OCI-LY1 (cell line): Measurements from ENCODE around the gene RASA3.

Experiments
- H2AFZ ChIP-seq: fragments of 200-600 bp; sonication (generic), shearing (Covaris generic); 2 replicates; pipeline ENCODE4 v1.6.0; 2014; ENCODE audit warnings: antibody characterized with exemption, mild to moderate bottlenecking, low read length
- H3F3A ChIP-seq: fragments of 200-600 bp; sonication (generic), shearing (Covaris generic); 2 replicates; pipeline ENCODE4 v1.6.0; 2014; ENCODE audit warnings: mild to moderate bottlenecking, antibody characterized with exemption, low read length, moderate library complexity; ENCODE audit not compliant: insufficient read depth
- H3K27ac ChIP-seq: fragments of 200-600 bp; sonication (generic); 2 replicates; pipeline ENCODE4 v1.5.1; 2014; ENCODE audit warnings: low read length, mixed run types, mild to moderate bottlenecking, low read depth; ENCODE audit not compliant: poor library complexity, severe bottlenecking
- H3K27me3 ChIP-seq: fragments of 200-600 bp; sonication (generic); 2 replicates; pipeline ENCODE4 v1.6.0; 2014; ENCODE audit warnings: antibody characterized with exemption, mild to moderate bottlenecking, low read length, moderate library complexity; ENCODE audit not compliant: insufficient read depth
- H3K36me3 ChIP-seq: fragments of 200-600 bp; sonication (generic); 2 replicates; pipeline ENCODE4 v1.6.1; 2014; ENCODE audit warnings: mild to moderate bottlenecking, antibody characterized with exemption, low read length, moderate library complexity, mixed read lengths; ENCODE audit not compliant: insufficient read depth
- H3K4me1 ChIP-seq: fragments of 200-600 bp; sonication (generic); 2 replicates; pipeline ENCODE4 v1.5.1; 2014; ENCODE audit warnings: mild to moderate bottlenecking, low read length, moderate library complexity; ENCODE audit not compliant: insufficient read depth, severe bottlenecking
- H3K4me2 ChIP-seq: fragments of 200-600 bp; sonication (generic), shearing (Covaris generic); 2 replicates; pipeline ENCODE4 v1.6.1; 2014; ENCODE audit warnings: low read length
- H3K4me3 ChIP-seq: fragments of 200-600 bp; sonication (generic); 2 replicates; pipeline ENCODE4 v1.5.1; 2014; ENCODE audit warnings: low read length, low read depth, mild to moderate bottlenecking, mixed read lengths; ENCODE audit not compliant: poor library complexity, severe bottlenecking
- H3K79me2 ChIP-seq: fragments of 200-600 bp; shearing (Covaris generic); 2 replicates; pipeline ENCODE4 v1.6.1; 2016; ENCODE audit warnings: mixed run types, low read length, mixed read lengths; ENCODE audit not compliant: insufficient read depth
- H3K9ac ChIP-seq: fragments of 200-600 bp; sonication (generic), shearing (Covaris generic); 2 replicates; pipeline ENCODE4 v1.6.1; 2014; ENCODE audit warnings: mild to moderate bottlenecking, low read length, mixed read lengths
- H3K9me2 ChIP-seq: fragments of 200-600 bp; sonication (generic), shearing (Covaris generic); 2 replicates; pipeline ENCODE4 v1.6.1; 2014; ENCODE audit warnings: low read depth, mild to moderate bottlenecking, low read length, mixed read lengths
- H3K9me3 ChIP-seq: fragments of 200-600 bp; shearing (Covaris generic); 2 replicates; pipeline ENCODE4 v1.6.1; 2014; ENCODE audit warnings: low read length, mixed read lengths
- H4K20me1 ChIP-seq: fragments of 200-600 bp; sonication (generic), shearing (Covaris generic); 2 replicates; pipeline ENCODE4 v1.6.0; 2016; ENCODE audit warnings: mild to moderate bottlenecking, low read length; ENCODE audit not compliant: insufficient read depth
- EZH2 ChIP-seq: fragments of 200-600 bp; sonication (generic), shearing (Covaris generic); IDR thresholded peaks from 2 replicates; pipeline ENCODE4 v1.8.0; 2017; ENCODE audit warnings: borderline replicate concordance, mixed run types, mild to moderate bottlenecking, antibody characterized with exemption, low read length, moderate library complexity, mixed read lengths
- TF ChIP-seq, protein P1 (sequence below): fragments of 200-600 bp; sonication (generic), shearing (Covaris generic); IDR thresholded peaks from 2 replicates; pipeline ENCODE4 v1.5.1; 2017; ENCODE audit warnings: mild to moderate bottlenecking, antibody characterized with exemption, low read length, moderate library complexity, mixed read lengths

The RASA3 gene

DNA sequence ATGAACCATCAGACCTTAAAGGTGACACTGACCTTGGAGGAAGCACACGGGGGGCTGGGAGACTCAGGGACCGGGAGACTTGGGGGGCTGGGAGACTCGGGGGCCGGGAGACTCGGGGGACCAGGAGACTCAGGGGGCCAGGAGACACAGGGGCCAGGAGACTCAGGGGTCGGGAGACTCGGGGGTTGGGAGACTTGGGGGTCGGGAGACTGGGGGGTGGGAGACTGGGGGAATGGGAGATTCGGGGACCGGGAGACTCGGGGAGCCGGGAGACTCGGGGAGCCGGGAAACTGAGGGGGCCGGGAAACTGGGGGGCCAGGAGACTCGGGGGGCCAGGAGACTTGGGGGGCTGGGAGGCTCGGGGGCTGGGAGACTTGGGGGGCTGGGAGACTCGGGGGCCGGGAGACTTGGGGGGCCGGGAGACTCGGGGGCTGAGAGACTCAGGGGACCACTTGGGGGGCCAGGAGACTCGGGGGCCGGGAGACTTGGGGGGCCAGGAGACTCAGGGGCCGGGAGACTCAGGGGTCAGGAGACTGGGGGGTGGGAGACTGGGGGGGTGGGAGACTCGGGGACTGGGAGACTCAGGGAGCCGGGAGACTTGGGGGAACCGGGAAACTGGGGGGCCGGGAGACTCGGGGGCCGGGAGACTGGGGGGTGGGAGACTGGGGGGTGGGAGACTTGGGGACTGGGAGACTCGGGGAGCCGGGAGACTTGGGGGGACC is 62.9 kb downstream of the RASA3 start:
- Histone ChIP-seq H3K9me3 (no peaks in the 10 kb centered on the region), H3K4me3 (no peak overlapping the region), H3K36me3 (no peaks in the 10 kb centered on the region), H3K27me3 (no peaks in the 10 kb centered on the region), H3K27ac (peak overlapping the region; percentile 81), H3K9me2 (no peaks in the 10 kb centered on the region), H3K79me2 (no peaks in the 10 kb centered on the region), H3K4me1 (peaks cover 46% of the 10 kb centered on the region), H4K20me1 (no peaks in the 10 kb centered on the region), H3K4me2 (no peak overlapping the region), H2AFZ (no peak overlapping the region), H3F3A (no peaks in the 10 kb centered on the region), H3K9ac (no peak overlapping the region)
- TF ChIP-seq, protein P1, sequence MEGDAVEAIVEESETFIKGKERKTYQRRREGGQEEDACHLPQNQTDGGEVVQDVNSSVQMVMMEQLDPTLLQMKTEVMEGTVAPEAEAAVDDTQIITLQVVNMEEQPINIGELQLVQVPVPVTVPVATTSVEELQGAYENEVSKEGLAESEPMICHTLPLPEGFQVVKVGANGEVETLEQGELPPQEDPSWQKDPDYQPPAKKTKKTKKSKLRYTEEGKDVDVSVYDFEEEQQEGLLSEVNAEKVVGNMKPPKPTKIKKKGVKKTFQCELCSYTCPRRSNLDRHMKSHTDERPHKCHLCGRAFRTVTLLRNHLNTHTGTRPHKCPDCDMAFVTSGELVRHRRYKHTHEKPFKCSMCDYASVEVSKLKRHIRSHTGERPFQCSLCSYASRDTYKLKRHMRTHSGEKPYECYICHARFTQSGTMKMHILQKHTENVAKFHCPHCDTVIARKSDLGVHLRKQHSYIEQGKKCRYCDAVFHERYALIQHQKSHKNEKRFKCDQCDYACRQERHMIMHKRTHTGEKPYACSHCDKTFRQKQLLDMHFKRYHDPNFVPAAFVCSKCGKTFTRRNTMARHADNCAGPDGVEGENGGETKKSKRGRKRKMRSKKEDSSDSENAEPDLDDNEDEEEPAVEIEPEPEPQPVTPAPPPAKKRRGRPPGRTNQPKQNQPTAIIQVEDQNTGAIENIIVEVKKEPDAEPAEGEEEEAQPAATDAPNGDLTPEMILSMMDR = no peak

DNA sequence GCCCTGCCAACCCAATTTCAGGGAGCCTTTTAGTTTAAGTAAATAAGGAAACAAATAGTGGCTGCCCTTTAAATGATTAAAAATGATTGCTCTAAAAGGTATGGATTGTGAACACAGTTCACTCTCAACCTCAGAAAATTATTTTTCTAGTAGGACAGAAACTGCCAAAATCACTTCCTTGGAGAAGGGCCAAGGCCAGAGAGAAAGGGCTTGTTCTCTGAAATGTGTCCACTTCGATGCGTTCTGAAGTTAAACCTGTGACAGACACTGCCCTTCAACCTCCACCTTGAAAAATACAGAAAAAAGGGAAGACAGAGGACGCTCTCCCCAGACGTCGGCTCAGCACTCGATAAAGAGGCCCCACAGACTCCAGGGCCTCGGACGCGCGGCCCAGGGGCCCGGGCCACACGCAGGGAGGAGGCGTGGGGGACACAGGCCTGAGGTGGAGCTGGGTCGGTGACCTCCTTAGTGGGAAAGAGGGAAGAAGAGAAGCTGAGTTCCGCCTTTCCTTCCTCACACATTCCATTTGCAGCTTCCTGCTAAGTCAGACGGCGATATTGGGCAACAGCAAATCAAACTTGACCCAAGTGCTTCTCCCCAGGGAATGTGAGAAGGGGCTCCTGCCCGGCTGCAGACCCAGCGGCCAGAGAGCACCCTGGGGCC is 63.6 kb downstream of the RASA3 start:
- peak overlapping the region; percentile 25; the same call in 1 of the 2 replicates for H3K9ac ChIP-seq
- peaks cover 52% of the 10 kb centered on the region for H3K4me1 ChIP-seq
- H3K27me3 ChIP-seq = no peaks in the 10 kb centered on the region
- H3F3A ChIP-seq = no peaks in the 10 kb centered on the region
- no peak overlapping the region for H2AFZ ChIP-seq
- peak overlapping the region; percentile 61; the same call in 1 of the 2 replicates for H3K4me2 ChIP-seq
- no peak overlapping the region for H3K4me3 ChIP-seq
- H3K79me2 ChIP-seq = no peaks in the 10 kb centered on the region
- no peaks in the 10 kb centered on the region for H3K9me3 ChIP-seq
- peak overlapping the region; percentile 81 for H3K27ac ChIP-seq
- H3K9me2 ChIP-seq = no peaks in the 10 kb centered on the region
- no peaks in the 10 kb centered on the region for H4K20me1 ChIP-seq
- H3K36me3 ChIP-seq = no peaks in the 10 kb centered on the region
- no peak for TF ChIP-seq EZH2
- TF ChIP-seq, protein P1 = no peak

GRCh38 chr13:114067886-114068651 is 64.4 kb downstream of the RASA3 start:
- Histone ChIP-seq H3K4me1 (peaks cover 52% of the 10 kb centered on the region), H3K9me3 (no peaks in the 10 kb centered on the region), H3K36me3 (no peaks in the 10 kb centered on the region), H3K9ac (peak overlapping the region; percentile 25; the same call in 1 of the 2 replicates), H3K4me2 (peak overlapping the region; percentile 61; the same call in 1 of the 2 replicates), H3F3A (no peaks in the 10 kb centered on the region), H3K79me2 (no peaks in the 10 kb centered on the region), H3K27me3 (no peaks in the 10 kb centered on the region), H3K4me3 (peak overlapping the region; percentile 1), H3K27ac (peak overlapping the region; percentile 81), H3K9me2 (no peaks in the 10 kb centered on the region), H2AFZ (no peak overlapping the region), H4K20me1 (no peaks in the 10 kb centered on the region)
- TF ChIP-seq, protein P1 = no peak
- TF ChIP-seq EZH2 = no peak
